ENCODE results near the gene TECRL. TPM values are rescaled to one million over a fixed set of nuclear protein-coding genes. Genes with fewer than 3 reads are reported as not detected.

The TECRL gene
- total and polyA plus RNA-seq, 7 donors = 5.0 to 65.0 (median 47.9) TPM

DNA sequence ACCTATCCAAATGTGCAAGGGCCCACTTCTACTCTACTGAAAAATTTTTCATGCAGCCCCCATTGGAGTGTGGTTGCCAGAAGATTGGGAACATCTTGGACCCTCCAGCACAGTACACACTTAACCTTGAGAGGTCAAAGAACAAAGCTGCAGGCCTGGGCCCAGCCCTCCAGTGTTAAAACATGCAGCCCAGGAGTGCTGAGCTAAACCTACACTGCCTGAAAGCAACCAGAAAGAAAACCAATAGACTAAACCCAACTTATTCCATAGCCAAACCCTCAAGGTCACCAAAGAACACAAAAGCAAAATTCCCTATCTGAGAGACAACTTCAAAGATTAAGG is 47.9 kb downstream of the TECRL start:
- TF ChIP-seq, protein P1, sequence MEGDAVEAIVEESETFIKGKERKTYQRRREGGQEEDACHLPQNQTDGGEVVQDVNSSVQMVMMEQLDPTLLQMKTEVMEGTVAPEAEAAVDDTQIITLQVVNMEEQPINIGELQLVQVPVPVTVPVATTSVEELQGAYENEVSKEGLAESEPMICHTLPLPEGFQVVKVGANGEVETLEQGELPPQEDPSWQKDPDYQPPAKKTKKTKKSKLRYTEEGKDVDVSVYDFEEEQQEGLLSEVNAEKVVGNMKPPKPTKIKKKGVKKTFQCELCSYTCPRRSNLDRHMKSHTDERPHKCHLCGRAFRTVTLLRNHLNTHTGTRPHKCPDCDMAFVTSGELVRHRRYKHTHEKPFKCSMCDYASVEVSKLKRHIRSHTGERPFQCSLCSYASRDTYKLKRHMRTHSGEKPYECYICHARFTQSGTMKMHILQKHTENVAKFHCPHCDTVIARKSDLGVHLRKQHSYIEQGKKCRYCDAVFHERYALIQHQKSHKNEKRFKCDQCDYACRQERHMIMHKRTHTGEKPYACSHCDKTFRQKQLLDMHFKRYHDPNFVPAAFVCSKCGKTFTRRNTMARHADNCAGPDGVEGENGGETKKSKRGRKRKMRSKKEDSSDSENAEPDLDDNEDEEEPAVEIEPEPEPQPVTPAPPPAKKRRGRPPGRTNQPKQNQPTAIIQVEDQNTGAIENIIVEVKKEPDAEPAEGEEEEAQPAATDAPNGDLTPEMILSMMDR (IDR thresholded peaks at IDR 0.05) = no peak
- peaks cover 6% of the 10 kb centered on the region for H3K9me3 ChIP-seq
- intact Hi-C loops (cut with DNase I) = no loop called here

DNA sequence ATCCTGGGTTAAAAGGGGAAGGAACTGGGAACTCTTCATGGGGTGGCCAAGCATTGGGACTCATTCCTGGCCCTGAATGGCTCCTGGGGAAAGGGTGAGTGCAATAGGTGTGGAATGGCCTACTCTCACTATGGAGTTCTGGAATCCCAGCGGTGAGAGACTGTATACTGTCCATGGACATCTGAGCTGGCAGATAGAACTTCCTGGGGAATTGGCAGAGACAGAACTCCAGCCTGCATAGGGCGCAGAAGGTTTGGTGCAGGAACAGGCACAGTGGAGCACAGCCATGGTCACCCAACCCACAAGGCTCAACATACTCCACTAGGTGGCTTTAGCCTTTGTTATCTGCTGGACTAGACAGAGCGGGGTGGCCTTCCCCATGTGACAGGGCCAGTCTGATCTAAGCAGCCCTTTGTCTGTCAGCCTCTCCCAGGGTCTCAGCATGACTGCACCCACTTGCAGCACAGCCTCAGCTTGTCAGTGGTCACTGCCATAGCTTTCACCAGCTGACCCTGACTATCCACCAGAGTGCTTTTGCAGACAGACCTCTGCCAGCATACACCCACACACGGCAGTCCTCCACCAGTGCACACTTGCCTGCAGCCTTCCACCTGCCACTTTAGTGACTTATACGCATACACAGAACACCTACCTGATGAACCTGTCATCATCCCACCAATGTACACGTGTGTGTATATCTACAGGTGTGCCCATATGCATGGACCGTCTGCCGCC is 48.4 kb downstream of the TECRL start:
- intact Hi-C loops (cut with DNase I) = no loop called here
- H3K4me3 ChIP-seq = no peak overlapping the region
- ATAC-seq (peak; percentile 17 to 40 (median 32)), DNase-seq (no peak)
- no peak overlapping the region for H3K27ac ChIP-seq
- WGBS, 3 donors = 90 to 91% (median 91%) methylated on average over 8 of the region's 8 CpGs
- TF ChIP-seq, protein P1 (IDR thresholded peaks at IDR 0.05) = no peak
- no peaks in the 10 kb centered on the region for H3K36me3 ChIP-seq (ENCODE audit: insufficient read depth in 1 of 2, low read depth in 1 of 2)
- H3K27me3 ChIP-seq (ENCODE audit: insufficient read depth in 3 of 3, low read length in 2 of 3) = no peaks in the 10 kb centered on the region
- no peaks in the 10 kb centered on the region for H3K4me1 ChIP-seq
- peaks cover 4% of the 10 kb centered on the region for H3K9me3 ChIP-seq

More for the DNA sequence above, 47.9 kb downstream of the TECRL start:
- Histone ChIP-seq H3K36me3 (ENCODE audit: insufficient read depth in 1 of 2, low read depth in 1 of 2) (no peaks in the 10 kb centered on the region), H3K4me3 (no peak overlapping the region), H3K27me3 (ENCODE audit: insufficient read depth in 3 of 3, low read length in 2 of 3) (no peaks in the 10 kb centered on the region), H3K4me1 (no peaks in the 10 kb centered on the region), H3K27ac (no peak overlapping the region)
- DNase-seq = no peak
- ATAC-seq = no peak

DNA sequence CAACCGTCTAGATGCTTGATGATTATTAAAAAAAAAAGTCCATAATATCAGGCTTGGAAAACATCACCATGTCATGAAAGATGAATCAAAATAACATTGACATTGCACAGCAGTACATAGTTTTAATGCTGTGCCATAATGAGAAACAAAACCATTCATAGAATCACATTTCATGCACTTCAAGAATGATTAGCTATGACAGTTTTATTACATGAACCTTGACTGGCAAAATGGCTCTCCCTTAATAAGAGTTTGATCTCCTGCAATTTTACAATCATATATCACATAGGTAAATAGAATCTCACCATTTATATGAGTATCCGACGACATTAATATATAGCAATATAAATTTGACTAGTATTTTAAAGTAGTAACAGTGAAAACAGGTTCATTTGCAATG is 49.8 kb downstream of the TECRL start:
- ATAC-seq = no peak
- Histone ChIP-seq H3K4me1 (no peaks in the 10 kb centered on the region), H3K9me3 (no peaks in the 10 kb centered on the region), H3K27ac (no peak overlapping the region), H3K4me3 (no peak overlapping the region), H3K36me3 (ENCODE audit: insufficient read depth in 1 of 2, low read depth in 1 of 2) (no peaks in the 10 kb centered on the region), H3K27me3 (ENCODE audit: insufficient read depth in 3 of 3, low read length in 2 of 3) (no peaks in the 10 kb centered on the region)
- 53 to 60% (median 57%) methylated on average over 3 of the region's 3 CpGs for WGBS, 3 donors
- TF ChIP-seq, protein P1 (IDR thresholded peaks at IDR 0.05) = no peak
- intact Hi-C loops (cut with DNase I) = no loop called here
- no peak for DNase-seq

DNA sequence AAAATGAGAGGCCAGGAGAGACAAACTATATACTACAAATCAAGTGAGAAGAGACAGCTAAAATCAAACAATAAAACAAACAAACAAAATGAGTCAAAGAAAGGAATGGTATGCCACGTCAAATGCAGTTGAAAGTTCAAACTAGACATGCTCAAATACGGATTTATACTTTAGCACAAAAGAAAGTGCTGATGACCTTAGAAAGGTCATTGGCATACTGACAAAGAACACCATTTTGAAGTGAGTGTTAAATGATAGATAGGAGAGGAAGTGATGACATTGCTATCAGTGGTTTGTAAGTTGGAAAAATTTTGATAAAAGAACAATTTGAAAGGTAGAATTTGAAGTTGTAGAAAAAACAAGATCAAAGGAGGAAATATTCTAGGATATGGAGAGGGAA is 55.3 kb downstream of the TECRL start:
- Histone ChIP-seq H3K4me3 (no peak overlapping the region), H3K27ac (no peak overlapping the region), H3K27me3 (ENCODE audit: insufficient read depth in 3 of 3, low read length in 2 of 3) (no peaks in the 10 kb centered on the region), H3K9me3 (no peaks in the 10 kb centered on the region), H3K4me1 (no peaks in the 10 kb centered on the region), H3K36me3 (ENCODE audit: insufficient read depth in 1 of 2, low read depth in 1 of 2) (no peaks in the 10 kb centered on the region)
- ATAC-seq (no peak), DNase-seq (no peak)
- WGBS, 3 donors = 57 to 68% (median 67%) methylated on average over 2 of the region's 2 CpGs
- intact Hi-C loops (cut with DNase I) = no loop called here
- TF ChIP-seq, protein P1 (IDR thresholded peaks at IDR 0.05) = no peak

DNA sequence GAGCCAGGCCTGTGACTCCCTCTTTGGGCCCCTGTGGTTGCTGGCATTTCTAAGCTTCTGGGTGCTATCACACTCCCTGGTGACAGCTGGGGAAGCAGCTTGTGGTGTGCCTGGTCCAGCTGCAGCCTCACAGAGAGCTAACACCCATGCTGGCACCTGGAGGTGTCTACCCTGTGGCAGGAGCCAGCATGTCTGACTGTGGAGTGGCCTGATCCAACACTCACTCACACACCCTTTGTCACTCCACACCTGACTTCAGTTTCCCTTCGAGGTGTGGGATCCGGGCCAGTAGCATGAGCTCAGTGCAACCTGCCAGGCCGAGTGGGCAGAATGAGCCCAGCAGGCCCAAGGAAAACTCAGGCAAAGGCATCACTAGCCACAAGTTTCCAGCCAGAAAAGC is 67.5 kb downstream of the TECRL start:
- DNase-seq = peak; percentile 28 to 69
- peak overlapping the region; percentile 56 for H3K27ac ChIP-seq
- no peaks in the 10 kb centered on the region for H3K9me3 ChIP-seq
- 25 to 35% (median 30%) methylated on average over 3 of the region's 3 CpGs for WGBS, 3 donors
- intact Hi-C loops (cut with DNase I) = no loop called here
- no peak overlapping the region for H3K4me3 ChIP-seq
- H3K27me3 ChIP-seq (ENCODE audit: insufficient read depth in 3 of 3, low read length in 2 of 3) = no peaks in the 10 kb centered on the region
- no peaks in the 10 kb centered on the region for H3K36me3 ChIP-seq (ENCODE audit: insufficient read depth in 1 of 2, low read depth in 1 of 2)
- peak; percentile 91 to 97 (median 95) for ATAC-seq
- peaks cover 4% of the 10 kb centered on the region for H3K4me1 ChIP-seq
- TF ChIP-seq, protein P1 (IDR thresholded peaks at IDR 0.05) = no peak

Data from psoas muscle (tissue), 8 donors.